Measurements from ENCODE around the gene IL1R2. TPM values are rescaled to one million over a fixed set of nuclear protein-coding genes. Genes with fewer than 3 reads are reported as not detected.

Gene IL1R2
- total RNA-seq, 1 experiment from 2014 or later, result 10.1 TPM

GRCh38 chr2:102057502-102058292, 65.9 kb downstream of the IL1R2 start:
- peaks cover 10% of the 10 kb centered on the region for H3K4me1 Mint-ChIP-seq (ENCODE audit: low read depth, unreplicated experiment)
- POLR2A ChIA-PET, result no interaction called here
- Histone ChIP-seq H3K27me3 (replicated peaks; ENCODE audit: control insufficient read depth, insufficient read depth, low read length) (no peaks in the 10 kb centered on the region), H3K4me1 (peaks cover 8% of the 10 kb centered on the region; the same call in 1 of the 2 replicates), H3K4me3 (ENCODE audit: low read depth, low read length) (no peak overlapping the region), H3K9me3 (no peaks in the 10 kb centered on the region), H3K36me3 (ENCODE audit: control insufficient read depth, insufficient read depth, low read length) (no peaks in the 10 kb centered on the region)
- no peaks in the 10 kb centered on the region for H3K9me3 Mint-ChIP-seq (ENCODE audit: unreplicated experiment)
- DNase-seq, result no peak
- H3K4me3 Mint-ChIP-seq (ENCODE audit: unreplicated experiment), result no peak overlapping the region
- intact Hi-C loops (cut with micrococcal nuclease; ENCODE audit: unreplicated experiment), result no loop called here
- TF ChIP-seq, protein P1, sequence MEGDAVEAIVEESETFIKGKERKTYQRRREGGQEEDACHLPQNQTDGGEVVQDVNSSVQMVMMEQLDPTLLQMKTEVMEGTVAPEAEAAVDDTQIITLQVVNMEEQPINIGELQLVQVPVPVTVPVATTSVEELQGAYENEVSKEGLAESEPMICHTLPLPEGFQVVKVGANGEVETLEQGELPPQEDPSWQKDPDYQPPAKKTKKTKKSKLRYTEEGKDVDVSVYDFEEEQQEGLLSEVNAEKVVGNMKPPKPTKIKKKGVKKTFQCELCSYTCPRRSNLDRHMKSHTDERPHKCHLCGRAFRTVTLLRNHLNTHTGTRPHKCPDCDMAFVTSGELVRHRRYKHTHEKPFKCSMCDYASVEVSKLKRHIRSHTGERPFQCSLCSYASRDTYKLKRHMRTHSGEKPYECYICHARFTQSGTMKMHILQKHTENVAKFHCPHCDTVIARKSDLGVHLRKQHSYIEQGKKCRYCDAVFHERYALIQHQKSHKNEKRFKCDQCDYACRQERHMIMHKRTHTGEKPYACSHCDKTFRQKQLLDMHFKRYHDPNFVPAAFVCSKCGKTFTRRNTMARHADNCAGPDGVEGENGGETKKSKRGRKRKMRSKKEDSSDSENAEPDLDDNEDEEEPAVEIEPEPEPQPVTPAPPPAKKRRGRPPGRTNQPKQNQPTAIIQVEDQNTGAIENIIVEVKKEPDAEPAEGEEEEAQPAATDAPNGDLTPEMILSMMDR (IDR thresholded peaks at IDR 0.05; ENCODE audit: insufficient read depth in 1 of 2, low read depth in 1 of 2, low read length in 1 of 2, severe bottlenecking in 1 of 2, unreplicated experiment in 1 of 2), result no peak
- no TSS peak for BruUV-seq (replicated peaks)
- H3K27ac Mint-ChIP-seq (ENCODE audit: unreplicated experiment), result peak overlapping the region; percentile 19
- H3K27me3 Mint-ChIP-seq (ENCODE audit: insufficient read depth, unreplicated experiment), result no peaks in the 10 kb centered on the region
- CTCF ChIA-PET, result no interaction called here
- H3K36me3 Mint-ChIP-seq (ENCODE audit: insufficient read depth, unreplicated experiment), result no peaks in the 10 kb centered on the region

GRCh38 chr2:102058293-102058833, 66.6 kb downstream of the IL1R2 start:
- Histone ChIP-seq H3K27me3 (replicated peaks; ENCODE audit: control insufficient read depth, insufficient read depth, low read length) (no peaks in the 10 kb centered on the region), H3K4me3 (ENCODE audit: low read depth, low read length) (no peak overlapping the region), H3K36me3 (ENCODE audit: control insufficient read depth, insufficient read depth, low read length) (no peaks in the 10 kb centered on the region), H3K9me3 (no peaks in the 10 kb centered on the region), H3K4me1 (peaks cover 15% of the 10 kb centered on the region)
- Mint-ChIP-seq H3K27ac (ENCODE audit: unreplicated experiment) (peak overlapping the region; percentile 19), H3K4me3 (ENCODE audit: unreplicated experiment) (no peak overlapping the region), H3K36me3 (ENCODE audit: insufficient read depth, unreplicated experiment) (no peaks in the 10 kb centered on the region), H3K4me1 (ENCODE audit: low read depth, unreplicated experiment) (peaks cover 13% of the 10 kb centered on the region), H3K9me3 (ENCODE audit: unreplicated experiment) (no peaks in the 10 kb centered on the region), H3K27me3 (ENCODE audit: insufficient read depth, unreplicated experiment) (no peaks in the 10 kb centered on the region)
- CTCF ChIA-PET, result no interaction called here
- no TSS peak for BruUV-seq (replicated peaks)
- intact Hi-C loops (cut with micrococcal nuclease; ENCODE audit: unreplicated experiment), result no loop called here
- TF ChIP-seq, protein P1 (IDR thresholded peaks at IDR 0.05; ENCODE audit: insufficient read depth in 1 of 2, low read depth in 1 of 2, low read length in 1 of 2, severe bottlenecking in 1 of 2, unreplicated experiment in 1 of 2), result no peak
- no peak for DNase-seq
- POLR2A ChIA-PET, result no interaction called here

DNA sequence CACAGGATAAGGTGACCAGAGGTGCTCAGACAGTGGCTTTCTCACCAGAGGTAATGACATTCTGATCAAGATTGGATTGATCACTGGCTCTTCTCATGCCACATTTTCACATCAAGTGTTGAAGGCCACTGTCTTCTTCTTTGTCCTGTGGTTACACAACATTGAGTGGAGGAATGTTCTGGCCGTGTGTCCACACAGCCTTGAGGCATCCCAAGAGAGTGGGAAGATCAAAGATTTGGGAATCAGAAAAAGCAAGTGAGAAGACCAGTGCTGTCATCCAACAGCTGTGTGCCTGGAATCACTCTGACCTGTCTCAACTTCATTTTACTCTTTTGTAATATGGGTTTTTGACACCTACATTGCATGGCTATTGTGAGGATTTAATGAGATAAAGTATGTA, 67.4 kb downstream of the IL1R2 start:
- Histone ChIP-seq H3K4me3 (ENCODE audit: low read depth, low read length) (no peak overlapping the region), H3K9me3 (no peaks in the 10 kb centered on the region), H3K36me3 (ENCODE audit: control insufficient read depth, insufficient read depth, low read length) (no peaks in the 10 kb centered on the region), H3K4me1 (peaks cover 22% of the 10 kb centered on the region), H3K27me3 (replicated peaks; ENCODE audit: control insufficient read depth, insufficient read depth, low read length) (no peaks in the 10 kb centered on the region)
- CTCF ChIA-PET, result no interaction called here
- Mint-ChIP-seq H3K36me3 (ENCODE audit: insufficient read depth, unreplicated experiment) (no peaks in the 10 kb centered on the region), H3K27ac (ENCODE audit: unreplicated experiment) (no peak overlapping the region), H3K9me3 (ENCODE audit: unreplicated experiment) (no peaks in the 10 kb centered on the region), H3K27me3 (ENCODE audit: insufficient read depth, unreplicated experiment) (no peaks in the 10 kb centered on the region), H3K4me3 (ENCODE audit: unreplicated experiment) (no peak overlapping the region), H3K4me1 (ENCODE audit: low read depth, unreplicated experiment) (peaks cover 21% of the 10 kb centered on the region)
- TF ChIP-seq, protein P1 (IDR thresholded peaks at IDR 0.05; ENCODE audit: insufficient read depth in 1 of 2, low read depth in 1 of 2, low read length in 1 of 2, severe bottlenecking in 1 of 2, unreplicated experiment in 1 of 2), result no peak
- no peak for DNase-seq
- POLR2A ChIA-PET, result no interaction called here
- intact Hi-C loops (cut with micrococcal nuclease; ENCODE audit: unreplicated experiment), result no loop called here
- no TSS peak for BruUV-seq (replicated peaks)
